ENCODE data around the gene TDRD12.
"Not testable (repeated sequence)": the region's sequence is repeated elsewhere in the genome, so short reads cannot be mapped to it uniquely, and the experiment has no call there.

TDRD12 gene

DNA sequence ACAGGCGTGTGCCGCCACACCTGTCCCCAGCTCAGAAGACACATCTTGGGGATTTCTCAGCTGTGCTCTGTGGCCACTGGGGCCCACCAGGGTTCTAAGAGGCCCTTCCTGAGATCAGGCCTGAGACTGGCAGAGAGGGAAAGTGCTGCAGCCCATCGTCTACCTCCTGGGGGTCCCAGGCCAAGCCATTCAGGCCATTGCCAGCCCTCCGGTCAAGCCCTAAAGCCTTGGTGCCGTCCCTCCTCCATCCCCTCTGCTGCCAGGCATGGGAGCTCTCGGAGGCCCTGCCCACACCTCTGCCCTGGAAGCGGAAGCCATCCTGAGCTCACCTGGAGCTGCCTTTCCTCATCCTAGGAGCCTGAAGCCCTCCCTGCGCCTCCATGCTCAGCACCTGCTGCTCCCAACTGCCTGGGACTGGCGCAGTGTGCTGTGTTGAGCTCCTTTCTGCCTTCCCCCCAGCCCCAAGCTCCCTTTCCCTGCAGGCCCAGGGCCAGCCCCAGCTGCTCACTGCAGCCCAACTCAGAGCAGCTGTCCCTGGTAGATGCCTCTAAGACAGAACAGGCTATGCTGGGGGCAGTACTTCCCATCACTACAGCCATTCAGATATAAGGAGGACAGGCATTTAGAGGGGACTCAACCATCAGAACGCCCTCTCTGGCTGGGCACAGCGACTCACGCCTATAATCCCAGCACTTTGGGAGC is 147.1 kb downstream of the TDRD12 start:
- H3K79me2 ChIP-seq (ENCODE audit: insufficient read depth, low read length), result no peaks in the 10 kb centered on the region
- H3K27me3 ChIP-seq (ENCODE audit: low read length), result no peaks in the 10 kb centered on the region
- H3K9me2 ChIP-seq (replicated peaks; ENCODE audit: insufficient read depth, low read length), result no peaks in the 10 kb centered on the region
- no peak for TF ChIP-seq EZH2phosphoT487 (conservative IDR thresholded peaks at IDR 0.05; ENCODE audit: low read length)
- TF ChIP-seq, protein P1, sequence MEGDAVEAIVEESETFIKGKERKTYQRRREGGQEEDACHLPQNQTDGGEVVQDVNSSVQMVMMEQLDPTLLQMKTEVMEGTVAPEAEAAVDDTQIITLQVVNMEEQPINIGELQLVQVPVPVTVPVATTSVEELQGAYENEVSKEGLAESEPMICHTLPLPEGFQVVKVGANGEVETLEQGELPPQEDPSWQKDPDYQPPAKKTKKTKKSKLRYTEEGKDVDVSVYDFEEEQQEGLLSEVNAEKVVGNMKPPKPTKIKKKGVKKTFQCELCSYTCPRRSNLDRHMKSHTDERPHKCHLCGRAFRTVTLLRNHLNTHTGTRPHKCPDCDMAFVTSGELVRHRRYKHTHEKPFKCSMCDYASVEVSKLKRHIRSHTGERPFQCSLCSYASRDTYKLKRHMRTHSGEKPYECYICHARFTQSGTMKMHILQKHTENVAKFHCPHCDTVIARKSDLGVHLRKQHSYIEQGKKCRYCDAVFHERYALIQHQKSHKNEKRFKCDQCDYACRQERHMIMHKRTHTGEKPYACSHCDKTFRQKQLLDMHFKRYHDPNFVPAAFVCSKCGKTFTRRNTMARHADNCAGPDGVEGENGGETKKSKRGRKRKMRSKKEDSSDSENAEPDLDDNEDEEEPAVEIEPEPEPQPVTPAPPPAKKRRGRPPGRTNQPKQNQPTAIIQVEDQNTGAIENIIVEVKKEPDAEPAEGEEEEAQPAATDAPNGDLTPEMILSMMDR (IDR thresholded peaks at IDR 0.05; ENCODE audit: insufficient read depth, low read length, poor library complexity, severe bottlenecking), result no peak
- H3K36me3 ChIP-seq (ENCODE audit: low read length), result no peaks in the 10 kb centered on the region
- no peaks in the 10 kb centered on the region for H3K9me3 ChIP-seq (ENCODE audit: insufficient read depth, low read length)
- no peak overlapping the region for H3K4me2 ChIP-seq (ENCODE audit: low read depth, low read length, poor library complexity, severe bottlenecking)
- H3K27ac ChIP-seq (ENCODE audit: low read depth, low read length), result no peak overlapping the region
- H4K20me1 ChIP-seq (ENCODE audit: low read depth, low read length), result no peaks in the 10 kb centered on the region
- H3K4me3 ChIP-seq (ENCODE audit: insufficient read depth, low read length, poor library complexity, severe bottlenecking), result no peak overlapping the region
- no peaks in the 10 kb centered on the region for H3F3A ChIP-seq (ENCODE audit: insufficient read depth)
- no peak overlapping the region for H2AFZ ChIP-seq (ENCODE audit: low read depth, low read length, severe bottlenecking)
- no peak overlapping the region for H3K9ac ChIP-seq (ENCODE audit: low read length)

DNA sequence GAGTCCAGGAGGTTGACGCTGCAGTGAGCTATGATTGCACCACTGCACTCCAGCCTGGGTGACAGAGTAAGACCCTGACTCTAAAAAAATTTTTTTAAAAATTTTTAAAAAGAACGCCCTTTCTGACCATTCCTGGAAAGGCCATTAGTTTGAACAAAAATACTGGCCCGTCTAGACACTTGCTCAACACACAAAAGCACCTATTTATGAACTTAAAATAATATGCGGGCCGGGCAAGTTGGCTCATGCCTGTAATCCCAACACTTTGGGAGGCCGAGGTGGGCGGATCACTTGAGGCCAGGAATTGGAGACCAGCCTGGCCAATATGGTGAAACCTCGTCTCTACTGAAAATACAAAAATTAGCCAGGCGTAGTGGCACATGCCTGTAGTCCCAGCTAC is 147.9 kb downstream of the TDRD12 start:
- H3K4me2 ChIP-seq (ENCODE audit: low read depth, low read length, poor library complexity, severe bottlenecking); H3K36me3 ChIP-seq (ENCODE audit: low read length); H2AFZ ChIP-seq (ENCODE audit: low read depth, low read length, severe bottlenecking); H4K20me1 ChIP-seq (ENCODE audit: low read depth, low read length); H3K27me3 ChIP-seq (ENCODE audit: low read length); H3K9me2 ChIP-seq (replicated peaks; ENCODE audit: insufficient read depth, low read length); H3F3A ChIP-seq (ENCODE audit: insufficient read depth); H3K9me3 ChIP-seq (ENCODE audit: insufficient read depth, low read length); H3K4me3 ChIP-seq (ENCODE audit: insufficient read depth, low read length, poor library complexity, severe bottlenecking); H3K27ac ChIP-seq (ENCODE audit: low read depth, low read length); H3K79me2 ChIP-seq (ENCODE audit: insufficient read depth, low read length); H3K9ac ChIP-seq (ENCODE audit: low read length): not testable (repeated sequence)

DNA sequence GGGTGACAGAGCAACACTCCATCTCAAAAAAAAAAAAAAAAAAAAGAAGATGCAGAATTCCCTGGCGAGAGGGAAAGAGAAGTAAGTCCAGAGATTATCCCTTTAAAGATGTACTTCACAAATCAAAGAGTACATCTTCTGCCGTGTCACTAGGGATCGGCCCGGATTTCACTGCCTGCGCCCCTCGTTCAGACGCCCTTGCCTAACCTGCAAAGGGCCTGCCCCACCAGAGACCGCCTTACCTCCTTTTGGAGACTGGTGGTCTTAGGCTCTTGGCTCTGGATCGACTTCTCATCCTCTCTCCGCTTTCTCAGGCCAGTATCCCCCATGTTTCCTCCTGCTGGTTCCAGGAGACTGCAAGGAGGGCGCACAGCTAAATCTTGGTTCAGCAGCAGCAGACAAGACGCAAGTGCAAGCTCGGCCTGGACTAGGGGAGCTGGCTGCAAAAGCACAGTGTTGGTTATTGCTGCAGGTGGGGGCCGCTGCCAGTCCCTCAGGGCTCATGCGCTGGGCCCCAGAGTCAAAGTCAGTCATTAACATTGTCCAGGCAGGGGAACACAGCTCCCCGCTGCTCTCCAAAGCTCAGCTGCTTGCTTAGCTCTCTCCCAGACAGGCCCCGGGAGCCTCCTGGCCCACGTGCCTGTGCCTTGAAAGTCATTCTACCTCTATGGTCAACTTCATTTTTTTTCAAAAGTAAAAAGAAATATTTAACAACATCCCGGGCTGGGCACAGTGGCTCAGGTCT is 148.8 kb downstream of the TDRD12 start:
- Histone ChIP-seq H3K4me3 (ENCODE audit: insufficient read depth, low read length, poor library complexity, severe bottlenecking) (no peak overlapping the region), H4K20me1 (ENCODE audit: low read depth, low read length) (no peaks in the 10 kb centered on the region), H3K27me3 (ENCODE audit: low read length) (no peaks in the 10 kb centered on the region), H3K9me3 (ENCODE audit: insufficient read depth, low read length) (no peaks in the 10 kb centered on the region), H3K9me2 (replicated peaks; ENCODE audit: insufficient read depth, low read length) (no peaks in the 10 kb centered on the region), H3K27ac (ENCODE audit: low read depth, low read length) (no peak overlapping the region), H3K9ac (ENCODE audit: low read length) (no peak overlapping the region), H3K4me2 (ENCODE audit: low read depth, low read length, poor library complexity, severe bottlenecking) (no peak overlapping the region), H3K79me2 (ENCODE audit: insufficient read depth, low read length) (no peaks in the 10 kb centered on the region), H3K36me3 (ENCODE audit: low read length) (no peaks in the 10 kb centered on the region), H3F3A (ENCODE audit: insufficient read depth) (no peaks in the 10 kb centered on the region), H2AFZ (ENCODE audit: low read depth, low read length, severe bottlenecking) (no peak overlapping the region)
- TF ChIP-seq EZH2phosphoT487 (conservative IDR thresholded peaks at IDR 0.05; ENCODE audit: low read length), result no peak
- TF ChIP-seq, protein P1 (IDR thresholded peaks at IDR 0.05; ENCODE audit: insufficient read depth, low read length, poor library complexity, severe bottlenecking), result no peak

DNA sequence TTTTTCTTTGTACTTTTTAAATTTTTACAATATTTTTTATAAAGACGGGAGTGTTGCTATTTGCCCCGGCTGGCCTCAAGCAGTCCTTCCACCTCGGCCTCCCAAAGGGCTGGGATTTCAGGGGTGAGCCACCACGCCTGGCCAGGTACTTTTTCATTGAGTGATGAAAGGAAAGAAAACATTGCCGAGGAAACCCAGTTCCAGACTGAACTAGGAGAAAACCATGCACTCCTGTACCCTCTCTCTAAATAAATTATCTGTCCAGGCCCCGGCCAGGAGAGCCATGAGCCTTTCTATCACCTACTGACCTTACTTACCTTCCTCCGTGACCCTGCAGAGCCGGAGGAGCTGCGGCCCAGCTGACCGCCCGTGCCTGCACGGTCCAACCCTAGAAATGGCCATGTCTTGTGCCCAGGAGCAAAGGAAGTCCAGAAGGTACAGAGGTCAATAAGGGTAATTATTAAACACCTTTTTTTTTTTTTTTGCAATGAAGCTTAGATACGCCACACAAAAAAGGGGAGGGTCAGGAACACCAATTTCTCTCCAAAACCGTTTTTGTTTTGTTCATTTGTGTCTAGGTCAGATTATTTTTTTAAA is 149.9 kb downstream of the TDRD12 start, which contains the start of gene SLC7A9:
Gene SLC7A9 (minus strand): TSS at position 399 of the 597 bp plus-strand sequence. CDS start 1,233 bp downstream, outside the sequence.
- H3K27me3 ChIP-seq (ENCODE audit: low read length), result no peaks in the 10 kb centered on the region
- H4K20me1 ChIP-seq (ENCODE audit: low read depth, low read length), result no peaks in the 10 kb centered on the region
- H3K9ac ChIP-seq (ENCODE audit: low read length), result no peak within 1 kb of the TSS
- TF ChIP-seq EZH2phosphoT487 (conservative IDR thresholded peaks at IDR 0.05; ENCODE audit: low read length), result no peak
- TF ChIP-seq, protein P1 (IDR thresholded peaks at IDR 0.05; ENCODE audit: insufficient read depth, low read length, poor library complexity, severe bottlenecking), result no peak
- no peaks in the 10 kb centered on the region for H3K36me3 ChIP-seq (ENCODE audit: low read length)
- no peak within 1 kb of the TSS for H3K27ac ChIP-seq (ENCODE audit: low read depth, low read length)
- no peaks in the 10 kb centered on the region for H3K9me3 ChIP-seq (ENCODE audit: insufficient read depth, low read length)
- H3K9me2 ChIP-seq (replicated peaks; ENCODE audit: insufficient read depth, low read length), result no peaks in the 10 kb centered on the region
- no peaks in the 10 kb centered on the region for H3F3A ChIP-seq (ENCODE audit: insufficient read depth)
- H3K4me3 ChIP-seq (ENCODE audit: insufficient read depth, low read length, poor library complexity, severe bottlenecking), result no peak within 1 kb of the TSS
- no peak within 1 kb of the TSS for H2AFZ ChIP-seq (ENCODE audit: low read depth, low read length, severe bottlenecking)
- no peak within 1 kb of the TSS for H3K4me2 ChIP-seq (ENCODE audit: low read depth, low read length, poor library complexity, severe bottlenecking)
- no peaks in the 10 kb centered on the region for H3K79me2 ChIP-seq (ENCODE audit: insufficient read depth, low read length)

Measured in SU-DHL-6 (cell line).